ENCODE results near the gene YBEY.

The YBEY gene

GRCh38 chr21:46320331-46320801 lies 34.2 kb downstream of the YBEY start:
- peaks cover 74% of the 10 kb centered on the region for H3K36me3 ChIP-seq (ENCODE audit: insufficient read depth, low read length)
- H3K27me3 ChIP-seq (ENCODE audit: insufficient read depth, low read length, poor library complexity): no peaks in the 10 kb centered on the region
- H2AFZ ChIP-seq (ENCODE audit: low read depth, low read length): no peak overlapping the region
- peak overlapping the region in 1 of 2 experiments; percentile 41; a peak in 2 of 4 replicates for H3K4me3 ChIP-seq (ENCODE audit: low read depth in 1 of 2, low read length in 2 of 2)
- no peaks in the 10 kb centered on the region for H3K9me3 ChIP-seq (ENCODE audit: insufficient read depth, low read length, severe bottlenecking)
- H3K27ac ChIP-seq (ENCODE audit: low read length): peak overlapping the region; percentile 57; the same call in 1 of the 2 replicates
- H3K4me2 ChIP-seq (ENCODE audit: insufficient read depth, low read length): peak overlapping the region; percentile 97
- peaks cover 39% of the 10 kb centered on the region for H3K4me1 ChIP-seq (ENCODE audit: insufficient read depth, low read length)
- H4K20me1 ChIP-seq (ENCODE audit: insufficient read depth, low read length): peaks cover 71% of the 10 kb centered on the region
- no peak for TF ChIP-seq CTCF (IDR thresholded peaks at IDR 0.05; ENCODE audit: borderline replicate concordance, extremely low read depth, low read length, poor library complexity, severe bottlenecking)
- peak overlapping the region; percentile 100; the same call in 1 of the 2 replicates for H3K9ac ChIP-seq (ENCODE audit: low read depth, low read length)
- no peak for ATAC-seq (ENCODE audit: insufficient read depth, low read depth)
- H3K79me2 ChIP-seq (ENCODE audit: insufficient read depth, low read length): peaks cover 88% of the 10 kb centered on the region
- no peak for DNase-seq

GRCh38 chr21:46322351-46323226 lies 36.4 kb downstream of the YBEY start:
- Histone ChIP-seq H3K4me2 (ENCODE audit: insufficient read depth, low read length) (peak overlapping the region; percentile 97), H3K79me2 (ENCODE audit: insufficient read depth, low read length) (peaks cover 90% of the 10 kb centered on the region), H3K9ac (ENCODE audit: low read depth, low read length) (peak overlapping the region; percentile 100), H4K20me1 (ENCODE audit: insufficient read depth, low read length) (peaks cover 68% of the 10 kb centered on the region), H3K27ac (ENCODE audit: low read length) (peak overlapping the region; percentile 99), H2AFZ (ENCODE audit: low read depth, low read length) (no peak overlapping the region), H3K4me1 (ENCODE audit: insufficient read depth, low read length) (peaks cover 54% of the 10 kb centered on the region), H3K27me3 (ENCODE audit: insufficient read depth, low read length, poor library complexity) (no peaks in the 10 kb centered on the region), H3K4me3 (ENCODE audit: low read depth in 1 of 2, low read length in 2 of 2) (peak overlapping the region; percentile 37 to 66), H3K9me3 (ENCODE audit: insufficient read depth, low read length, severe bottlenecking) (no peaks in the 10 kb centered on the region), H3K36me3 (ENCODE audit: insufficient read depth, low read length) (peaks cover 63% of the 10 kb centered on the region)
- TF ChIP-seq EZH2 (IDR thresholded peaks at IDR 0.05; ENCODE audit: borderline replicate concordance, low read depth, low read length, severe bottlenecking): no peak
- TF ChIP-seq CTCF (IDR thresholded peaks at IDR 0.05; ENCODE audit: borderline replicate concordance, extremely low read depth, low read length, poor library complexity, severe bottlenecking): no peak
- ATAC-seq (ENCODE audit: insufficient read depth, low read depth): no peak
- peak; percentile 38 for DNase-seq

- Histone ChIP-seq H3K27me3 (ENCODE audit: insufficient read depth, low read length, poor library complexity) (no peaks in the 10 kb centered on the region), H3K36me3 (ENCODE audit: insufficient read depth, low read length) (peaks cover 63% of the 10 kb centered on the region), H3K4me2 (ENCODE audit: insufficient read depth, low read length) (peak overlapping the region; percentile 97), H3K79me2 (ENCODE audit: insufficient read depth, low read length) (peaks cover 90% of the 10 kb centered on the region), H3K9me3 (ENCODE audit: insufficient read depth, low read length, severe bottlenecking) (no peaks in the 10 kb centered on the region), H2AFZ (ENCODE audit: low read depth, low read length) (peak overlapping the region; percentile 63), H3K9ac (ENCODE audit: low read depth, low read length) (peak overlapping the region; percentile 100), H4K20me1 (ENCODE audit: insufficient read depth, low read length) (peaks cover 67% of the 10 kb centered on the region), H3K4me1 (ENCODE audit: insufficient read depth, low read length) (peaks cover 58% of the 10 kb centered on the region), H3K27ac (ENCODE audit: low read length) (peak overlapping the region; percentile 99), H3K4me3 (ENCODE audit: low read depth in 1 of 2, low read length in 2 of 2) (peak overlapping the region; percentile 37 to 66)
- TF ChIP-seq EZH2 (IDR thresholded peaks at IDR 0.05; ENCODE audit: borderline replicate concordance, low read depth, low read length, severe bottlenecking) (no peak), CTCF (IDR thresholded peaks at IDR 0.05; ENCODE audit: borderline replicate concordance, extremely low read depth, low read length, poor library complexity, severe bottlenecking) (no peak)
- ATAC-seq (ENCODE audit: insufficient read depth, low read depth) (no peak; the same call in 2 of the 3 replicates), DNase-seq (peak; percentile 25)
Observed at GRCh38 chr21:46323227-46323709, 37.1 kb downstream of the YBEY start.
